PFSK-1 (cell line): ENCODE results near the gene SLC1A2.

Source experiments
- FOXP2 ChIP-seq: optimal IDR thresholded peaks from 2 replicates; pipeline ENCODE3; 2011; ENCODE audit warnings: borderline replicate concordance, control low read depth, inconsistent platforms; ENCODE audit not compliant: insufficient read depth; ENCODE audit errors: extremely low read length, extremely low read depth
- POLR2AphosphoS5 ChIP-seq: IDR thresholded peaks from 2 replicates; pipeline ENCODE4 v1.6.1; 2012; ENCODE audit warnings: low read depth, mild to moderate bottlenecking, control low read depth, low read length, moderate library complexity
- SIN3A ChIP-seq: IDR thresholded peaks from 2 replicates; pipeline ENCODE4 v1.6.1; 2012; ENCODE audit warnings: mild to moderate bottlenecking, low read length, moderate library complexity, borderline replicate concordance; ENCODE audit not compliant: insufficient read depth
- TAF1 ChIP-seq: IDR thresholded peaks from 2 replicates; pipeline ENCODE4 v1.6.1; 2012; ENCODE audit warnings: low read length, control low read depth, borderline replicate concordance; ENCODE audit not compliant: insufficient read depth
- TF ChIP-seq, protein P1 (sequence below), 2 experiments: IDR thresholded peaks; 2 replicates each; pipeline versions ENCODE4 v1.6.1 to v1.8.0; 2011 to 2012; ENCODE audit warnings: low read depth in 2 of 2, low read length in 2 of 2, control low read depth in 1 of 2, inconsistent platforms in 1 of 2, mild to moderate bottlenecking in 1 of 2, moderate library complexity in 1 of 2; ENCODE audit not compliant: insufficient read depth in 1 of 2

Gene SLC1A2

DNA sequence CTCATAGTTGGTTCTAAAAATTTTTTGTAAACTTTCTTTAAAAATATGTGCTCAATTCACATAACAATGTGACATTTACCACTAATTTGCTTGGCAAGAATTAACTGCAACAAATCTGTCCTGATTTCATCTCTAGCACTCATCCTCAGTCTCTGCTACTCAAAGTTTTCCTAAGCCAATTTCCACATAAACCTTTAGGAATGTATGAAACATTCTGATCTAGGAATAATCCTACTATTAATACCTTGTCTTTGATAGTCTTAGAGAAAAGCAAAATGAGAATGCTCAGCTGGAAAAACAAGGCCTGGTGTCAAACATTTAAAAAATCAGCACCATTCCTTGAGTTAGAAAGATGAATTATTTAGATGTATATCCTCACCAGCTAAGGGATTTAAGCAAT lies 166.1 kb downstream of the SLC1A2 start:
- TF ChIP-seq SIN3A (no peak), POLR2AphosphoS5 (no peak), TAF1 (no peak), FOXP2 (no peak)
- TF ChIP-seq, protein P1, sequence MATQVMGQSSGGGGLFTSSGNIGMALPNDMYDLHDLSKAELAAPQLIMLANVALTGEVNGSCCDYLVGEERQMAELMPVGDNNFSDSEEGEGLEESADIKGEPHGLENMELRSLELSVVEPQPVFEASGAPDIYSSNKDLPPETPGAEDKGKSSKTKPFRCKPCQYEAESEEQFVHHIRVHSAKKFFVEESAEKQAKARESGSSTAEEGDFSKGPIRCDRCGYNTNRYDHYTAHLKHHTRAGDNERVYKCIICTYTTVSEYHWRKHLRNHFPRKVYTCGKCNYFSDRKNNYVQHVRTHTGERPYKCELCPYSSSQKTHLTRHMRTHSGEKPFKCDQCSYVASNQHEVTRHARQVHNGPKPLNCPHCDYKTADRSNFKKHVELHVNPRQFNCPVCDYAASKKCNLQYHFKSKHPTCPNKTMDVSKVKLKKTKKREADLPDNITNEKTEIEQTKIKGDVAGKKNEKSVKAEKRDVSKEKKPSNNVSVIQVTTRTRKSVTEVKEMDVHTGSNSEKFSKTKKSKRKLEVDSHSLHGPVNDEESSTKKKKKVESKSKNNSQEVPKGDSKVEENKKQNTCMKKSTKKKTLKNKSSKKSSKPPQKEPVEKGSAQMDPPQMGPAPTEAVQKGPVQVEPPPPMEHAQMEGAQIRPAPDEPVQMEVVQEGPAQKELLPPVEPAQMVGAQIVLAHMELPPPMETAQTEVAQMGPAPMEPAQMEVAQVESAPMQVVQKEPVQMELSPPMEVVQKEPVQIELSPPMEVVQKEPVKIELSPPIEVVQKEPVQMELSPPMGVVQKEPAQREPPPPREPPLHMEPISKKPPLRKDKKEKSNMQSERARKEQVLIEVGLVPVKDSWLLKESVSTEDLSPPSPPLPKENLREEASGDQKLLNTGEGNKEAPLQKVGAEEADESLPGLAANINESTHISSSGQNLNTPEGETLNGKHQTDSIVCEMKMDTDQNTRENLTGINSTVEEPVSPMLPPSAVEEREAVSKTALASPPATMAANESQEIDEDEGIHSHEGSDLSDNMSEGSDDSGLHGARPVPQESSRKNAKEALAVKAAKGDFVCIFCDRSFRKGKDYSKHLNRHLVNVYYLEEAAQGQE (IDR thresholded peaks at IDR 0.05; ENCODE audit: insufficient read depth in 1 of 2, low read depth in 2 of 2, low read length in 2 of 2), result no peak

DNA sequence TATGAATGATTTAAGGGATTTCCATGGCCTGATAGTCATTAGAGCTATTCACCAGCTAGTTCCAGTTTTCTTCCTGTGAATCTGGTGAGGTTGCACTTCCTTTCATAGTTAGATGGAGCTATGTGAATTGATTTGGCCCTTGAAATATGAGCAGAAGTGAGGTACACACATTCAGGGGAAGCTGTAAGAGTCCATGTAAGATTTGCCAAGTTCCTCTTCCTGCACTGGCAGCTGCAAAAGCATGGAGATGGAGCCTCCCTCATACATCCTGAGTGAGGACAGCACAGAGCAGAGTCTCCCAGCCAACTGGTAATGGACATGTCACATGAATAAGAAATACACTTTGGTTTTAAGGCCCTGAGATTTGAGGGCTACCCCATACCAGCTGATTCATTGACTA lies 168.7 kb downstream of the SLC1A2 start:
- TF ChIP-seq TAF1 (no peak), FOXP2 (no peak)

DNA sequence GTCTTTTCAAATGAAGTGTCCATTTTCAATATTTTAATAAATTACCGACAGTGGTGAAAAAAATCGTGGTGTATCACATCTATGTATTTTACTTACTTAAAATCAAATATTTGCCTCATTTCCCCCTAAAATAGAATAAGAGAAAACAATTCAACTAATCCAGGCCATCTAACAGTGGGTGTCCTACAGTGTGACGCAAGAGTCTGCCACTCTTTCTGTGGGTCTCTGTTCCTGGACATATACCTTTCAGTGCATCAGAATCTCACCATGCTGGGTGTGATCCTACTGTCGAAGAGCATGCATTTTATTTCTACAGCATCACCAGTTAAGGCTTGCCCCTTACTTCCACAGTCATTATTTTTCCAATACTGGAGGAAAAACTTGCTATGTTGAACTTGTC lies 169.2 kb downstream of the SLC1A2 start:
- no peak for TF ChIP-seq SIN3A
- TF ChIP-seq POLR2AphosphoS5, result no peak
- TF ChIP-seq TAF1, result no peak
- TF ChIP-seq FOXP2, result no peak
- TF ChIP-seq, protein P1 (IDR thresholded peaks at IDR 0.05; ENCODE audit: insufficient read depth in 1 of 2, low read depth in 2 of 2, low read length in 2 of 2), result no peak

DNA sequence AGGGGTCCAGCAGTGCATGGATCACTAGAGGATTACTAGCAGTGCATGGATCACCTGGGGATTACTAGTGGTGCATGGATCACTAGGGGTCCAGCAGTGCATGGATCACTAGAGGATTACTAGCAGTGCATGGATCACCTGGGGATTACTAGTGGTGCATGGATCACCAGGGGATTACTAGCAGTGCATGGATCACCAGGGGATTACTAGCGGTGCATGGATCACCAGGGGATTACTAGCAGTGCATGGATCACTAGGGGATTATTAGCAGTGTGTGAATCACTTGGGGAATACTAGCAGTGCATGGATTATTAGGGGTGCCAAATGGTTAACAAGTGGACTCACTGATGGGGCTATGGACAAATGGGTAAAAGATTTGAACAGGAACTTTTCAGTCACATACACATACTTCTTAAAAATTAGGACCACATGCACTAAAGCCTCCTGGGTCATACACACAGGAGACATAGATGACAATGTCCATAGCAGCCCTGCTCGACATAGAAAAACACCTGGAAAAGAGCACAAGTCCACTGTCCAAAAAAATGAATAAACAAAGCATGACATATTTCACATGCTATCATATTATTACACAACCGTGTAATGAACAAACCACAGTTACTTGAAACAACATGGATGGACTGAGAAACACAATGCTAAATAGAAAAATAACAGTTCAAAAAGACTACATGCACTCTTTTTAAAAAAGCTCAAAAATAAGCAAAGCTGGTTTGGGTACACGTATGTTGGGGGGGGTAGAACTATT lies 170.6 kb downstream of the SLC1A2 start:
- TF ChIP-seq SIN3A, result no peak
- no peak for TF ChIP-seq TAF1
- TF ChIP-seq FOXP2, result no peak
- TF ChIP-seq, protein P1 (IDR thresholded peaks at IDR 0.05; ENCODE audit: insufficient read depth in 1 of 2, low read depth in 2 of 2, low read length in 2 of 2), result no peak
- no peak for TF ChIP-seq POLR2AphosphoS5

DNA sequence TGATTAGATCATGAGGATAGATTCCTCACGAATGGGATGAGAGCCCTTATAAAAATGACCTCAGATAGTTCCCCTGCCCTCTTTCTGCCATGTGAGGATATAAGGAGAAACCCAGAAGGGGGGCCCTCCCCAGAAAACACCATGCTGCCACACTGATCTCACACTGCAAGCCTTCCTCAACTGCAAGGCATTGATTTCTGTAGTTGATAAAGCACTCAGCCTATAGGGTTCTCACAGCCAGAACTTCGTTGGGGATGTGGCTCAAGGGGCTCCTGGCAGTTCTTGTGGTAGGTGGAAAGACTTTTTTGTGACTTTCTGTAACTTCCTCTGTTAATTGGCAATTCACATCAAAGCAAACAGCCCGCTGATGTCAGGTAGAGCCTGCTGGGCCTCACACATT lies 171.5 kb downstream of the SLC1A2 start:
- TF ChIP-seq FOXP2, result no peak
- TF ChIP-seq, protein P1 (IDR thresholded peaks at IDR 0.05; ENCODE audit: insufficient read depth in 1 of 2, low read depth in 2 of 2, low read length in 2 of 2), result no peak
- no peak for TF ChIP-seq TAF1
